NCI-H1092 treated with DMSO at 0.1 percent for 48 hours (cell line): Measurements from ENCODE around the gene SCNN1B.
"Not testable (repeated sequence)": the region's sequence is repeated elsewhere in the genome, so short reads cannot be mapped to it uniquely, and the experiment has no call there.

ENCODE experiments used
- DNase-seq: peaks from one replicate; lab custom pipeline; 2025; lab: John Stamatoyannopoulos, UW

Gene SCNN1B

DNA sequence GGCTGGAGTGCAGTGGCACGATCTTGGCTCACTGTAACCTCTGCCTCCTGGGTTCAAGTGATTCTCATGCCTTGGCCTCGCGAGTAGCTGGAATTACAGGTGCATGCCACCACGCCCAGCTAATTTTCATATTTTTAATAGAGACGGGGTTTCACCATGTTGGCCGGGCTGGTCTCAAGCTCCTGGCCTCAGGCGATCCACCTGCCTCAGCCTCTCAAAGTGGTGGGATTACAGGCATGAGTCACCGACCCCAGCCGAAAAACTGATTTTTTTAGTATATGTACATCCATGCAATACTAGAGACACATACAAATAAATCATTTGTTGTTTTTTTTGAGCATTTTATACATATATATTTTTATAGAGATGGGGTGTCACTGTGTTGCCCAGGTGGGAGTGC is 79.6 kb downstream of the SCNN1B start:
- DNase-seq = not testable (repeated sequence)

DNA sequence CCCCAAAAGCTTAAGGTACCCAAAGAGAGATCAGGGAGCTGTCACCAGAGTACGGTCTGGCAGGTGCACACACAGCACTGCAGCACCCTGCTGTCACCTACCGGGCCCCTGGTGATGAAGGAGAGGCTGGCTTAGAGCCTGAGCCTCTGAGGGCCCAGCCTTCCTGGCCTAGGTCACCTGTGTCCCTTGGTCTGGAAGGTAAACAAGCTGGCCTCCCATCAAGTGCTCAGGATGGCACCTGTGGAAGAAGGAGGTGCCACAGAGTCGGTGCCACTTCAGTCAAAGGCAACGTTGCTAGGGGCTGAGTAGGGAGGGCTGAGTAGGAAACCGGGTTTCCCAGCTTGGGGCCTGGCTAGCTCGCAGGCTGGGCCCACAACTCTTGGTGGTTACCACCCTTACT is 80.2 kb downstream of the SCNN1B start:
- no peak for DNase-seq

- DNase-seq = no peak
These were observed 81.8 kb downstream of the SCNN1B start for GRCh38 chr16:23383881-23384280.

DNA sequence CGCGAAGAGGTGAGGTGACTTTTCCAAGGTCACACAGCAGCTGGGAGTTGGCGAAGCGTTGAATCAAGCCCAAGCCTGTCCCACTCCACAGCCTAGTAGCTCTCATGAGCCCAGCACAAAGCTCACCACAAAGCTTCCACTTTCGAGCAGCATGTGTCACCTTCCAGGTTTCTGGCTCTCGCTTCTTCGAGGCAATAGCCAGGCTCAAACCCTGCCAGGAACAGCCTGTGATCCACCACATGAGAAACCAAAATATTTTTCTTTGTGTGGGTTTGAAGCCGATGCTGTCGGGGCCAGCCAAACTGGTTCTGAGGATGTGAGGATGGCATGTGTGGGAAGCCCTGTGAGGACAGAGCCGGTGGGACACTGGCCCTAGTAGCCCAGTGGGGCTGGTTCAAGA is 82.8 kb downstream of the SCNN1B start:
- no peak for DNase-seq

DNA sequence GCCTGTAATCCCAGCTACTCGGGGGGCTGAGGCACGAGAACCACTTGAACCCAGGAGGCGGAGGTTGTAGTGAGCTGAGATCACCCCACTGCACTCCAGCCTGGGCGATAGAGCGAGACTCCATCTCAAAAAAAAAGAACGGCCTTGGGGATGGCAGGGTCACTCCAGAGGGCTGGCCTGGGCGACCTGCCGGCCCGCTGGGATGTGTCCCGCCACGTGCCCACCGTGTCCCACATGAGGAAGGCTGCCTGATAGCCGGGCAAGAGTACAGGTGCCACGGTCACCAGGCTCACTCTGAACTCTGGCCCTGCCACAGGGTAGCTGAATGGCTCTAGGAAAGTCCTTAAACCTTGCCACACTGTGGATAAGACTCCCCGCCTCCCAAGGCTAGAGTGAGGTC is 83.3 kb downstream of the SCNN1B start:
- no peak for DNase-seq

DNA sequence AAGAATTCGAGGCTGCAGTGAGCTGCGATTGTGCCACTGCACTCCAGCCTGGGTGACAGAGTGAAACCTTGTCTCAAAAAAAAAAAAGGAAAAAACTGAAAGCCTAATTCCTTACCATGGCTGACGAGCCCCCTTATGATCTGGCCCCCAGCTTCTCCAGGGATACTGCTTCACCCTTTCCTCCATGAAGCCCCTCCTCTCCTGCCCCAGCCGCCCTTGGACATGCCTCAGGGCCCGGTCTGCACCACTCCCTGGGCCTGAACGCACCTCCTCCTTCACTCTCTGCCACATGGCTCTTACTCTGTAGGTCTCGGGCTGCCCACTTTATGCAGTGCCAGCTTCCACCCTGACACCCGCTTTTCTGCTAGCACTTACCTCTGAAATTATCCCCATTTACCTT is 85.6 kb downstream of the SCNN1B start:
- no peak for DNase-seq

GRCh38 chr16:23388786-23389185 is 86.7 kb downstream of the SCNN1B start:
- DNase-seq = no peak

- DNase-seq = no peak
These were observed 87.1 kb downstream of the SCNN1B start for GRCh38 chr16:23389201-23389600.

DNA sequence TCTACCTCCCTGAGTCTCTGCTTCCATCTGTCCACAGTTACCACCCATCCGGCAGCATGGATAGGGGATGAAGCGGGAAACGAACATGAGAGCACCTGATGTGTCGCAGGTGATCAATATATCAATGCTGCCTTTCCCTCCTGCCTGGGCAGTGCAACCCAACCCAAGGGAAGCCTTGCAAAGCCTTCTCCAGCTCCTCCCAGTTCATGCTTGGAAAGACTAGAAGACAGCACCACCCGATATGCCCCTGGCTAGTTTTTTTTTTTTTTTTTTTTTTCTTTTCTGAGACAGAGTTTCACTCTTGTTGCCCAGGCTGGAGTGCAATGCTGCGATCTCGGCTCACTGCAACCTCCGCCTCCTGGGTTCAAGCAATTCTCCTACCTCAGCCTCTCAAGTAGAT is 87.8 kb downstream of the SCNN1B start:
- not testable (repeated sequence) for DNase-seq

GRCh38 chr16:23391381-23392222 is 89.5 kb downstream of the SCNN1B start:
- DNase-seq = no peak

DNA sequence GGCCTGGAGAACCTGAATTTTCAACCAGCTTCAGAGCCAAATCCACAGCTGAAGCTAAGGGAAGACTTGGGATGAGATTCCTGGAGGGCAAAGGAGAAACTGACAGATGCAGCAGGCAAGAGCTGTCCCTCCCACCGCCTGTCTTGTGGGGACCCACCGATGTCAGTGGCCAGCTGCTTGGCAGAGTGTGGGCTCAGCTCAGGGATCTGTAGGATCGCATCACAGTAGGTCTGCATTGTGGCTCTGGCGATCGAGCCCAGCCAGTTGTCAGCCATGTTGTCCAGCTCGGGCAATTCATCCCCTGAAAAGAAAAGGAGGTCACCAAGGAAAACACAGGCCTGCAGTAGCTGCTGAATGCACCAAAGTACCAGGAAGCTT is 90.1 kb downstream of the SCNN1B start:
- DNase-seq = no peak

GRCh38 chr16:23394141-23394831 is 92.2 kb downstream of the SCNN1B start:
- no peak for DNase-seq

DNA sequence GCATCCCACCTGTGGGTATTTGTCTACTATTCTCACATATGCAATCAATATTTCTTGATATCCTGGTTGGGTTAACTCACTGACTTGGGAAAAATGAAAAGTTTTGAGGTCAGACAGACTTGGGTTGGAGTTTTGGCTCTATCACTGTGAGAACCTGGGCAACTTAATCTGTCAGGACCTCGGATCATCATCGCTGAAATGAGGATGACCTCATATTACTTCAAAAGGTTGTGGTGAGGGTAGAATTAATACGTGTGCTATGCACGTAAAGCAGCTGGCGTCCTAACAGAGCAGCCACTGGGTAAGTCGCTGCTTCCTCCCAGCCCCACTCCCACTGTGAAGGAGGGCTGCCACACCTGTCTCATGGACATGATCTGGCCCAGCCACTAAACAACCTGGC is 93.6 kb downstream of the SCNN1B start:
- DNase-seq = no peak

DNA sequence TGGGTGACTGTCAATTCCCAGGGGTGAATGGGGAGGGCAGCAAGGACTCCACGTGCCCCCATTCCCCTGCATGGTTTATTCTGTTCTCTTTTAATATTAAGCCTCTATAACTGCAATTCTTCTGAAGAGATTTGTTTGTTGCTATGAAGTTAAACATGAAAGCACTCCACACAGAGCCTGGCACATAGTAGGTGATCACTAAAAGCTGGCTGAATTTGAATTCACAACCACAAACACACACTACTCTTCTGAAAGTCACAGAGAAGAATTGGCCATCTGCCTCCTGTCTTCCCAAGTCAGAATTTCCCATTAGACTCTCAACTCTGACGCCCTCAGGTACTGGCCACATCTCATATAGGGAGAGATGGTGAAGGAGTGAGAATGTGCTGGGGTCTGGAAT is 95.4 kb downstream of the SCNN1B start:
- DNase-seq = no peak

GRCh38 chr16:23398987-23399805 is 97.1 kb downstream of the SCNN1B start:
- no peak for DNase-seq

GRCh38 chr16:23400447-23400846 is 98.3 kb downstream of the SCNN1B start:
- DNase-seq = not testable (repeated sequence)

DNA sequence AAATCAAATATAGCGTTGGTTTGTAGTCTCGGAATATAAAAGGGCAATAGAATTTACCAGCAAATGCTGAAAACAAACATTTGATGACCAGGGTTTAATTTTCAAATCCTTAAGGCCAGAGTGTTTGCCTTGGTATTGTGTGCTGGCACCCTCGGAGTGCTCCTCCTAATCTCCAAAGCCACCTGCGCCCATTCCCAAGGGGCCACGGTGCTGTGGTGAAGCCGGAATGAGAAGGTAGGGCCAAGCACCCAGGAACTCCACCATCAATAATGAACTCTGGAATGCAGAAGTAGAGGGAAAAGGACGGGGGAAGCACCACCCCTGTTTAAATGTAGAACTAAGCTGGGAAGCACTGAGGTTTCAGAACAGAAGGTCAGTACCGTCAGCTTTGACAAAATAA is 99.0 kb downstream of the SCNN1B start:
- no peak for DNase-seq

GRCh38 chr16:23402100-23402499 is 100.0 kb downstream of the SCNN1B start:
- DNase-seq = no peak

- DNase-seq = no peak
These were observed 101.4 kb downstream of the SCNN1B start for GRCh38 chr16:23403547-23403946.

GRCh38 chr16:23406024-23406423 is 103.9 kb downstream of the SCNN1B start:
- DNase-seq = no peak

GRCh38 chr16:23406546-23407240 is 104.6 kb downstream of the SCNN1B start:
- DNase-seq = no peak
